Cerebellar nuclear complex (tissue), 1 donor: Measurements from ENCODE around the gene BORCS5.
"Not testable (repeated sequence)": the region's sequence is repeated elsewhere in the genome, so short reads cannot be mapped to it uniquely, and the experiment has no call there.

Experiments
- DNase-seq, 2 experiments: peaks; one replicate each; lab custom pipeline; 2025; lab: John Stamatoyannopoulos, UW

BORCS5 gene

DNA sequence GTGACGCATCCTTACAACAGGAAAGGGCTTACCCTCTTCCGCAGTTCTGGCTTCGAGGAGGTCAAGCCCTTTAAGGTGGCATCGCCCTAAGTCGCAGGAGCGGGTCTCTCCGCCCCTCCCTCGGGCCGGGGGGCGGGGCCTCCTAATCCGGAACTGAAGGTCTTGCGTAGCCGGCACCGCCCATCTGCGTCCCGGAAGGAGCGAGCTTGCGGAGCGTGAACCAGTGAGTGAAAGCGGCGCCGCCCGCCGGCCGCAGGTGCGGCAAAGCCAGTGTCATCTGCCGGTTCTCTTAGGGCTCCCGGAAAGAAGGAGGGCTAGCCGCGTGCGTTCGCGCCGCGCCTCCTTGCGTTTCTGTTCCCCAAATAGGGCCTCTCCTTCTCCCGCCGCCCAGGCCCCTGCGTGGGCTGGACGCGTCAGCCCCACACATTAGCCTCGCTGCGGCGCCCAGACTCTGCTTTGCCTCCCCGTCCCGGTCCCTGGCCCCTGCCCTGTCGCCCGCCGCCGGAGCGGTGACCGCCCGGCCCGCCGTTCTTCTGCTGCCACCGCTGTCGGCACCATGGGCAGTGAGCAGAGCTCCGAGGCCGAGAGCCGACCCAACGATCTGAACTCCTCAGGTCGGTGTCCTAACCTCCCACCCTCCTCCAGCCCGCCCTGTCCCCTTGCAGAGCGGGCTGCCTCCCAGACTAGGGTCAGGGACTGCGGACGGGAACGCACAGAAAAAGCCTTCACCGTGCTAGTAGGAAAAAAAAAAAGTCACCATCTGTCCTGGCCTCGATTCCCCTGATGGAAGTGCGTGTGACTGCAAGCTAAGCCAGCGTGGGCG is at the start of gene BORCS5:
Gene BORCS5 (plus strand): TSS at position 183 of the 823 bp plus-strand sequence. CDS start 374 bp downstream, at position 557.
- peak; percentile 72 to 84 for DNase-seq

DNA sequence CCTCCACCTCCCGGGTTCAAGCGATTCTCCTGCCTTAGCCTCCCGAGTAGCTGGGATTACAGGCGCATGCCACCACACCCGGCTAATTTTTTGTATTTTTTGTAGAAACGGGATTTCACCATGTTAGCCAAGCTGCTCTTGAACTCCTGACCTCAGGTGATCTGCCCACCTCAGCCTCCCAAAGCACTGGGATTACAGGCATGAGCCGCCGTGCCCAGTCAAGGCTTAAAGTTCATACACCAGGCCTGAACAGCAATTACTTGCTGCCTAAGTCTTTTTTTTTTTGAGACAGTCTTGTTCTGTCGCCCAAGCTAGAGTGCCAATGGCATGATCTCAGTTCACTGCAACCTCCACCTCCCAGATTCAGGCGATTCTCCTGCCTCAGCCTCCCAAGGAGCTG is 46.2 kb upstream of the BORCS5 start:
- not testable (repeated sequence) for DNase-seq

DNA sequence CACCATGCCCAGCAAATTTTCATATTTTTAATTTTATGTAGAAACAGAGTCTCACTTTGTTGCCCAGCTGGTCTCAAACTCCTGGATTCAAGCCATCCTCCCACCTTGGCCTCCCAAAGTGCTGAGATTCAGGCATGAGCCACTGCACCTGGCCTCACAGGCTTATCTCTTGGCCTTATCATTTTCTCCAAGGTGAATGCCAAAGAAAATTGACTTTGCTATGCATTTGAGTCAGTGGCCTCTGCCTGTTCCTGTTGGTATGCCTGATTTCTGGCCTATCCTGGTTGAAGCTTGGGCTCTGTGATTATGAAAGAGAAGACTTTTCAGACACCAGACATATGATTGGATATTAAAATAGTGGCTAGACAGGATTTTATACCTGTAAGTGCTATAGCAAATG is 41.0 kb upstream of the BORCS5 start:
- DNase-seq, result no peak

DNA sequence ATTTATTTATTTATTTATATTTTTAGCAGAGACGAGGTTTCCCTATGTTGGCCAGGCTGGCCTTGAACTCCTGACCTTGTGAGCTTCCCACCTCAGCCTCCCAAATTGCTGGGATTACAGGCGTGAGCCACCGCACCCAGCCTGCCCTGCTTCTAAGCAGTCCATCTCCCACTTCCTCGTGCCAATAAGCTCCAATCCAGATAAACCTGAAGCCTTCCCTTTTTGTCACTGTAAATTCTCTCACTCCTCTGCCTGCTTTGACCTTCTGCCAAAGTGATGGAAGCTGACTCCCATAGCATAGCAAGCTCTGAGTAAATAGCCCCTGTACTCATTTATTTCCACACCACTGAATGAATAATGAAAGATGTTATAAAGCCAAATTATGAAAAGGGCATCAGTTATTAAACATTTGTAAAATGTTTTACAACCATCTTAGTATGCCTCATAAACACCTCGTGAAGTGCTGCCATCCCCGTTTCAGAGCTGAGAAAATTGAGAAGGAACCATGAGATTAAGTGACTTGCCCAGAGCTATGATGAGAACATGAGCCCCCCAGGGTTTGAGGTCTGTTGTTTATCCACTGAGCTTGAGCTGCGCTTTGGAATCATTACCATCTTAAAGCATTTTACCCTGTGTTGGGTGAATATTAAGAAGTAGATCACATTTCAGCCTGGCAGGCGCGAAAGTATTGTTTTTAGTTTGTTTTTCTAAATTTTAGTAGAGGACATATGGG is 37.3 kb upstream of the BORCS5 start:
- DNase-seq, result no peak

- DNase-seq, result no peak
These were observed 33.8 kb upstream of the BORCS5 start for GRCh38 chr12:12323118-12323517.

GRCh38 chr12:12323591-12323990 is 33.3 kb upstream of the BORCS5 start:
- no peak for DNase-seq

- DNase-seq, result no peak
These were observed 30.6 kb upstream of the BORCS5 start for GRCh38 chr12:12326262-12326661.

DNA sequence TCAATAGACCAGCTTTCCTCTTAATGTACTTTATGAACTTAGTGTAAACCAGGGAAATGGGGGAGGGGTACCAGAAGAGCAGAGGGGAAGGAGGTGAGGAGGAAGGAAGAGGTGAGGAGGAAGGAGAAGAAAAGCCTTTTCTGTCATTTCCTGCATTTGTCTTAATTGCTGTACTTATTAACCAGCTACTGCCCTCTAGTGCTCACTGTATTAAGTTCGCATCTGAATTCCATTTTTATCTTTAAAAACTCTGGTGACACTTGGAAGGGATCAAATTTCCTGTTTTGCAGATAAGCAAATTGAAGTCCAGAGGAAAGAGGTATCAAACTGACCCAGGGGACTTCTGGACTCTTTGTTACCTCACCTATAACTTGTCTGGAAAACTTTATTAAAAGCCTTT is 29.1 kb upstream of the BORCS5 start:
- DNase-seq, result no peak

- DNase-seq, result no peak
These were observed 25.6 kb upstream of the BORCS5 start for GRCh38 chr12:12331244-12331771.

DNA sequence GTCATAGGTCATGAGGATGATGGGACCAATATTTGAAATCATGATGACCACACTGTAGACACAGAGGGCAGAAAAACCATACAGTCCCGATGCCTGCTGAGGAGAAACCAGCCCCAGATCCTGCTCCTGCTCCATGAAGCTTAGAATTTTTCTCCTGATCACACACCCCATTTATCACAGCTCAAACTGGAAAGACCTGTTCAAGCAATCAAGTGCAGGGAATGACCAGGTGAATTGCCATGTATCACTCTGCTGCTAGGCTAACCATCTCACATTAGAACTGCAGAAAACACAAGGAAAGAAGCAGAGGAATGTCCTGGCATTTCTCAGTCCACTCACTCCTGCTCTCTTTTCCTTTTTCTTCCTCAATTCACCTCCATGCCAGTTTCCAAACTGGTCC is 25.0 kb upstream of the BORCS5 start:
- no peak for DNase-seq

DNA sequence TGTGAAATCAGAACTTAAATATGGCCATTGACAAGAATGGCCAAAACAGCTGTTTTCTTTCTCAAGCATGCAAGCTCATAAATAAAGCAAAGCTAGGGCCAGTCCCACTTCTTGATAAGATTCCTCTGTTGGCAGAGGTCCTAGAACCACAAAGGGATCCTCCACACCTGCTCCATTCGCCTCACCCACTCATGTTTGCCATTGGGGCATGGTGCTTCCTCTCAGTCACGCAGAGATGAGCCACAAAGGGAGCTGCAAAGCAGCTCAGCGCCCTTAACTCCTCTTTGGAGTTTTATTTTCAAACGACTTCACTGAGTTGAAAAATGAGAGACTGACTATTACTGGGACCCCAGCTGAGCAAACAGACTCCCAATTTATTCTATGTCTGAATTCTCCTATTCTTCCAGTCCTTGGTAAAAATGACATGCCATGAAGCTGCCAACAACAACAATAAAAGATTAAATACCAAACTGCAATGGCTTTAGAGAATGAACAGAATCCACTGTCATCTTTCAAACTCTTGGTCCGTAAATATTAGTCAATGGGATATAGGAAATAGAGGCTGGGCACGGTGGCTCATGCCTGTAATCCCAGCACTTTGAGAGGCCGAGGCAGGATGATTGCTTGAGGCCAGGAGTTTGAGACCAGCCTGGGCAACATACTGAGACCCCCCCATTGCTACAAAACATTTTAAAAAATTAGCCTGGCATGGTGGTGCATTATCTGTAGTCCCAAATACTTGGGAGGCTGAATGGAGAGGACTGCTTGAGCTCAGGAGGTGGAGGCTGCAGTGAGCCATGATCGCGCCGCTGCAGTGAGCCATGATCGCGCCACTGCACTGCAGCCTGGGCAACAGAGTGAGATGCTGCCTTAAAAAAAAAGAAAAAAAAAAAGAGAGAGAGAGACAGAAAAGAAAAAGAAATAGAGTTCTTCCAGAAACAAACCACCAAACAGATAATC is 23.2 kb upstream of the BORCS5 start:
- no peak for DNase-seq

DNA sequence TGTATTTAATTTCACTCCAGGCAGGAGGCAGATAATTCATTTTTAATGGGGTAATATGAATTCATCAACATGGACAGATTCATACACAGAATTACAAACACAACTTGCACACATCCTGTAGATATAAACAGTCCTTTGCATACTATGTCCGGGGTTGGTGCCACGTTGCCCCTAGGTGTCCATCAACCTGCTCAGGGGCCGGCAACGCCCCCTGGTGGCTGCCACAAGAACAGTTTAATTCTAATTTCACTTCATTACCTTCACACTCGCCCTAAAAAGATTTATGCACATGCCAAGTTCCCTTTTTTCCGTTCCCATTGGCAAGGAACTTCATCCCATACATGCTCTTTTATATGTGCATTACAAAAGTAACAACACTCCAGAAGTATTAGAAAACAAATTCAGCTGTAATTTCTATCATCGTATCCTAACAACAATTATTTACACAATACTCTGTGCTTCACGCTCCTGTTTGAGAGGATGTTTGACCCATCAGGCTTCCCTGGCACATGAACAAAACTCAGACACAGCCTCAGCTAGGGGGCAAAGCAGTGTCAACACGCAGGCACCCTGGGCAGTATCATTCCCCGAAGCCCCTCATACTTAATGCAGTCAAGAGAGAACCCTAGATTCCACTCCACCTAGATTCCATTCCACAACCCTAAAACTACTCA is 22.4 kb upstream of the BORCS5 start:
- DNase-seq, result no peak

- no peak for DNase-seq
These were observed 20.8 kb upstream of the BORCS5 start for GRCh38 chr12:12336049-12336411.

DNA sequence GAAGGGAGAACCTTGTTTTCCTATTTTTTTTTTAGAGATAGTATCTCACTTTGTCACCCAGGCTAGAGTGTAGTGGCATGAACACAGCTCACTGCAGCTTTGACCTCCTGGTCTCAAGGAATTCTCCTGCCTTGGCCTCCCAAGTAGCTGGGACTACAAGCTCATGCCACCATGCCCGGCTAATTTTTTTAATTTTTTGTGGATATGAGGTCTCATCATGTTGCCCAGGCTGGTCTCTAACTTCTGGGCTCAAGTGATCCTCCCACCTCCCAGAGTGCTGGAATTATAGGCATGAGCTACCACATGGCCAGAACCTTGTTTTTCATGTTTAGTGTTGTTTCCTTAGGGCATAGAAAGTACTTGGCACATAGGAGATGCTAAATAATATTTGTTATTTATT is 20.4 kb upstream of the BORCS5 start:
- no peak for DNase-seq

DNA sequence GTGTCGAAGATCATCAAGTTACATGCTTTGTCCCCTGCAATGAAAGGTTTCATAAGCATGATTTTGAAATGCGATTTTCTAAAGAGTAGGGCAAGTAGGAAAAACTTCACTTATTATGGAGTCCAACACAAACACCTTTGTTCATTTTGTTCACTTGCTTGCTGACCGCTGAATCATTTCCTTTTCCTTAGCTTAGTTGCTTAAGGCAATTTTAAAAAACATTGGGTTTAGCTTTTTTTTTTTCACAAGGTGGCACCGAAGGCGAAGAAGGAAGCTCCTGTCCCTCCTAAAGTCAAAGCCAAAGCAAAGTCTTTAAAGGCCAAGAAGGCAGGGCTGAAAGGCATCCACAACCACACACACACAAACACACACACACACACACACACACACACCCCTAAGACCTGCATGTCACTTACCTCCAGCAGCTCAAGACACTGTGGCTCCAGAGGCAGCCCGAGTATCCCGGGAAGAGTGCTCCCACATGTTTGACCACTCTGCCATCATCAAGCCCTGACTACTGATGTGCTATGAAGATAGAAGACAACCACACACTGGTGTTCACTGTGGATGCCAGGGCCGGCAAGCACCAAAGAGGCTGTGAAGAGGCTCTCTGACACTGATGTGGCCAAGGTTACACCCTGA is 18.2 kb upstream of the BORCS5 start:
- no peak for DNase-seq

GRCh38 chr12:12349711-12350665 is 6.9 kb upstream of the BORCS5 start, which contains the start of gene MANSC1:
Gene MANSC1 (minus strand): TSS chr12:12350242. CDS start chr12:12343314, 6,928 bp downstream.
- peak; percentile 9 to 36 for DNase-seq

GRCh38 chr12:12350868-12351463 is 5.9 kb upstream of the BORCS5 start:
- no peak for DNase-seq

DNA sequence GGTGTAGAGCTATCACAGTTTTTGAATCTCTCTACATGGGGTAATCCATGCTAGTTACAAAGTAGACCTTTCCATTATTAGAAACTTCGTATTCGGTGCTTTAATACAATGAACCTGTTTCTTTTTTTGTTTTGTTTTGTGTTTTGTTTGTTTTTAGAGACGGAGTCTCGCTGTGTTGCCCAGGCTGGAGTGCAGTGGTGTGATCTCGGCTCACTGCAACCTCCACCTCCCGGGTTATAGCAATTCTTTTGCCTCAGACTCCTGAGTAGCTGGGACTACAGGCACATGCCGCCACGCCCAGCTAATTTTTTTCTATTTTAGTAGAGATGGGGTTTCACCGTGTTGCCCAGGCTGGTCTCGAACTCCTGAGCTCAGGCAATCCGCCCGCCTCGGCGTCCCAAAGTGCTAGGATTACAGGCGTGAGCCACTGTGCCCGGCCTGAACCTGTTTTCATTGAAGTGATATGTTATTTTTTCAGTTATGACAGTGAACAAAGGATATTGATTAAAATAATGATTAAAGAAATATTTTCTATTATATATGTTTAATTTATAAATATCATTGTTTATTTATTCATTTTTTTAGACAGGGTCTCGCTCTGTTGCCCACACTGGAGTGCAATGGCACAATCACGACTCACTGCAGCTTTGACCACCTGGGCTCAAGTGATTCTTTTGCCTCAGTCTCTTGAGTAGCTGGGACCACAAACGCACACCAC is 5.3 kb upstream of the BORCS5 start:
- not testable (repeated sequence) for DNase-seq
